K562 (cell line): ENCODE measurements around the gene APC. TPM values are rescaled to one million over a fixed set of nuclear protein-coding genes. Genes with fewer than 3 reads are reported as not detected.
A peak's percentile ranks its signal among the peaks of the same experiment; 100 is the strongest.

ENCODE experiments used
- GTF3C2 ChIP-seq: IDR thresholded peaks from 3 replicates; pipeline ENCODE4 v1.6.1; 2011; ENCODE audit warnings: borderline replicate concordance, mild to moderate bottlenecking, moderate library complexity; ENCODE audit not compliant: insufficient read length; ENCODE audit errors: extremely low read depth
- POLR2B ChIP-seq: fragments of 450-650 bp; IDR thresholded peaks from 2 replicates; pipeline ENCODE4 v1.6.1; 2018; ENCODE audit warnings: low read depth; ENCODE audit not compliant: partially characterized antibody
- TCF7L2 ChIP-seq: fragments of 150-350 bp; IDR thresholded peaks from 2 replicates; pipeline ENCODE4 v1.6.1; 2016; ENCODE audit warnings: low read depth, mild to moderate bottlenecking, low read length, moderate library complexity
- ZBTB2 ChIP-seq: fragments of 450-650 bp; IDR thresholded peaks from 2 replicates; pipeline ENCODE4 v1.6.1; 2016; ENCODE audit warnings: antibody characterized with exemption
- ZC3H11A ChIP-seq: IDR thresholded peaks from 2 replicates; pipeline ENCODE4 v1.6.1; 2012; ENCODE audit warnings: low read depth, low read length, improper control_type of control experiment
- ZC3H4 ChIP-seq: sonication (generic); formaldehyde crosslinking; IDR thresholded peaks from 2 replicates; pipeline ENCODE4 v1.9.0; 2021; ENCODE audit warnings: missing genetic modification reagents, borderline replicate concordance
- ZNF133 ChIP-seq: fragments of 250-450 bp; sonication (Bioruptor Pico); IDR thresholded peaks from 2 replicates; pipeline ENCODE4 v1.4.0; 2020; ENCODE audit warnings: mild to moderate bottlenecking
- ZNF277 ChIP-seq: fragments of 250-450 bp; sonication (Bioruptor Pico); IDR thresholded peaks from 2 replicates; pipeline ENCODE4 v1.8.0; 2022; ENCODE audit warnings: inconsistent platforms, mild to moderate bottlenecking, moderate library complexity, borderline replicate concordance
- polyA plus RNA-seq, 8 experiments: library from polyadenylated mRNA; depleted of rRNA in 4 of 8; stranded (reverse) in 5 of 8; unstranded in 3 of 8; fragments of >200 nt; fragmentation: Nextera tagmentation in 2 of 8; fragmentation: Illumina TruSeq in 1 of 8; extraction: Ambion mirVana in 2 of 8; extraction: Trizol in 1 of 8; gene quantifications; 2 replicates each; pipeline versions ENCODE4 v1.2.1 to v1.2.3, GENCODE V29; 2011 to 2014; ENCODE audit warnings: inconsistent platforms in 1 of 8, missing spikeins in 1 of 8
- total RNA-seq, 7 experiments: library from RNA; depleted of rRNA in 6 of 7; stranded (reverse); fragments of >200 nt in 6 of 7; fragmentation: Illumina TruSeq in 2 of 7; extraction: Trizol in 2 of 7; gene quantifications; 2 replicates each; pipeline versions ENCODE4 v1.2.1 to v1.2.3, GENCODE V29; 2011 to 2021; ENCODE audit warnings: low replicate concordance in 1 of 7
- TF ChIP-seq, protein P1 (sequence below): fragments of 200-600 bp; sonication (generic); IDR thresholded peaks from one replicate; pipeline ENCODE4 v1.6.1; 2012; ENCODE audit warnings: mild to moderate bottlenecking, low read depth, low read length, inconsistent platforms

APC gene
- total and polyA plus RNA-seq, 9 of the 15 experiments (the other 6 are each of a cell fraction or from before 2014, with no cell fraction given): 5.7 to 29.5 (median 15.4) TPM

GRCh38 chr5:112689155-112689909 lies 48.4 kb upstream of the APC start (continued):
- TF ChIP-seq, protein P1, sequence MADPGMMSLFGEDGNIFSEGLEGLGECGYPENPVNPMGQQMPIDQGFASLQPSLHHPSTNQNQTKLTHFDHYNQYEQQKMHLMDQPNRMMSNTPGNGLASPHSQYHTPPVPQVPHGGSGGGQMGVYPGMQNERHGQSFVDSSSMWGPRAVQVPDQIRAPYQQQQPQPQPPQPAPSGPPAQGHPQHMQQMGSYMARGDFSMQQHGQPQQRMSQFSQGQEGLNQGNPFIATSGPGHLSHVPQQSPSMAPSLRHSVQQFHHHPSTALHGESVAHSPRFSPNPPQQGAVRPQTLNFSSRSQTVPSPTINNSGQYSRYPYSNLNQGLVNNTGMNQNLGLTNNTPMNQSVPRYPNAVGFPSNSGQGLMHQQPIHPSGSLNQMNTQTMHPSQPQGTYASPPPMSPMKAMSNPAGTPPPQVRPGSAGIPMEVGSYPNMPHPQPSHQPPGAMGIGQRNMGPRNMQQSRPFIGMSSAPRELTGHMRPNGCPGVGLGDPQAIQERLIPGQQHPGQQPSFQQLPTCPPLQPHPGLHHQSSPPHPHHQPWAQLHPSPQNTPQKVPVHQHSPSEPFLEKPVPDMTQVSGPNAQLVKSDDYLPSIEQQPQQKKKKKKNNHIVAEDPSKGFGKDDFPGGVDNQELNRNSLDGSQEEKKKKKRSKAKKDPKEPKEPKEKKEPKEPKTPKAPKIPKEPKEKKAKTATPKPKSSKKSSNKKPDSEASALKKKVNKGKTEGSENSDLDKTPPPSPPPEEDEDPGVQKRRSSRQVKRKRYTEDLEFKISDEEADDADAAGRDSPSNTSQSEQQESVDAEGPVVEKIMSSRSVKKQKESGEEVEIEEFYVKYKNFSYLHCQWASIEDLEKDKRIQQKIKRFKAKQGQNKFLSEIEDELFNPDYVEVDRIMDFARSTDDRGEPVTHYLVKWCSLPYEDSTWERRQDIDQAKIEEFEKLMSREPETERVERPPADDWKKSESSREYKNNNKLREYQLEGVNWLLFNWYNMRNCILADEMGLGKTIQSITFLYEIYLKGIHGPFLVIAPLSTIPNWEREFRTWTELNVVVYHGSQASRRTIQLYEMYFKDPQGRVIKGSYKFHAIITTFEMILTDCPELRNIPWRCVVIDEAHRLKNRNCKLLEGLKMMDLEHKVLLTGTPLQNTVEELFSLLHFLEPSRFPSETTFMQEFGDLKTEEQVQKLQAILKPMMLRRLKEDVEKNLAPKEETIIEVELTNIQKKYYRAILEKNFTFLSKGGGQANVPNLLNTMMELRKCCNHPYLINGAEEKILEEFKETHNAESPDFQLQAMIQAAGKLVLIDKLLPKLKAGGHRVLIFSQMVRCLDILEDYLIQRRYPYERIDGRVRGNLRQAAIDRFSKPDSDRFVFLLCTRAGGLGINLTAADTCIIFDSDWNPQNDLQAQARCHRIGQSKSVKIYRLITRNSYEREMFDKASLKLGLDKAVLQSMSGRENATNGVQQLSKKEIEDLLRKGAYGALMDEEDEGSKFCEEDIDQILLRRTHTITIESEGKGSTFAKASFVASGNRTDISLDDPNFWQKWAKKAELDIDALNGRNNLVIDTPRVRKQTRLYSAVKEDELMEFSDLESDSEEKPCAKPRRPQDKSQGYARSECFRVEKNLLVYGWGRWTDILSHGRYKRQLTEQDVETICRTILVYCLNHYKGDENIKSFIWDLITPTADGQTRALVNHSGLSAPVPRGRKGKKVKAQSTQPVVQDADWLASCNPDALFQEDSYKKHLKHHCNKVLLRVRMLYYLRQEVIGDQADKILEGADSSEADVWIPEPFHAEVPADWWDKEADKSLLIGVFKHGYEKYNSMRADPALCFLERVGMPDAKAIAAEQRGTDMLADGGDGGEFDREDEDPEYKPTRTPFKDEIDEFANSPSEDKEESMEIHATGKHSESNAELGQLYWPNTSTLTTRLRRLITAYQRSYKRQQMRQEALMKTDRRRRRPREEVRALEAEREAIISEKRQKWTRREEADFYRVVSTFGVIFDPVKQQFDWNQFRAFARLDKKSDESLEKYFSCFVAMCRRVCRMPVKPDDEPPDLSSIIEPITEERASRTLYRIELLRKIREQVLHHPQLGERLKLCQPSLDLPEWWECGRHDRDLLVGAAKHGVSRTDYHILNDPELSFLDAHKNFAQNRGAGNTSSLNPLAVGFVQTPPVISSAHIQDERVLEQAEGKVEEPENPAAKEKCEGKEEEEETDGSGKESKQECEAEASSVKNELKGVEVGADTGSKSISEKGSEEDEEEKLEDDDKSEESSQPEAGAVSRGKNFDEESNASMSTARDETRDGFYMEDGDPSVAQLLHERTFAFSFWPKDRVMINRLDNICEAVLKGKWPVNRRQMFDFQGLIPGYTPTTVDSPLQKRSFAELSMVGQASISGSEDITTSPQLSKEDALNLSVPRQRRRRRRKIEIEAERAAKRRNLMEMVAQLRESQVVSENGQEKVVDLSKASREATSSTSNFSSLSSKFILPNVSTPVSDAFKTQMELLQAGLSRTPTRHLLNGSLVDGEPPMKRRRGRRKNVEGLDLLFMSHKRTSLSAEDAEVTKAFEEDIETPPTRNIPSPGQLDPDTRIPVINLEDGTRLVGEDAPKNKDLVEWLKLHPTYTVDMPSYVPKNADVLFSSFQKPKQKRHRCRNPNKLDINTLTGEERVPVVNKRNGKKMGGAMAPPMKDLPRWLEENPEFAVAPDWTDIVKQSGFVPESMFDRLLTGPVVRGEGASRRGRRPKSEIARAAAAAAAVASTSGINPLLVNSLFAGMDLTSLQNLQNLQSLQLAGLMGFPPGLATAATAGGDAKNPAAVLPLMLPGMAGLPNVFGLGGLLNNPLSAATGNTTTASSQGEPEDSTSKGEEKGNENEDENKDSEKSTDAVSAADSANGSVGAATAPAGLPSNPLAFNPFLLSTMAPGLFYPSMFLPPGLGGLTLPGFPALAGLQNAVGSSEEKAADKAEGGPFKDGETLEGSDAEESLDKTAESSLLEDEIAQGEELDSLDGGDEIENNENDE: no peak
- no peak for TF ChIP-seq ZNF133 (CRISPR knock-in tag)
- no peak for TF ChIP-seq ZBTB2
- no peak for TF ChIP-seq ZNF277 (CRISPR knock-in tag)
- TF ChIP-seq GTF3C2: no peak
- TF ChIP-seq POLR2B: no peak
- TF ChIP-seq ZC3H4: no peak
- TF ChIP-seq ZC3H11A: no peak
- TF ChIP-seq TCF7L2: 0 out of 2 replicates have a peak, but pooled peaks have one; percentile 60
